GM19328 (cell line): ENCODE measurements around the gene LSM10.

Experiments used
- ATAC-seq: cut with Tn5 transposase; IDR thresholded peaks from one replicate; pipeline ENCODE4 v1.9.1; 2021; ENCODE audit warnings: mild to moderate bottlenecking, moderate library complexity; ENCODE audit not compliant: unreplicated experiment

LSM10 gene

GRCh38 chr1:36411674-36412648 is 14.3 kb upstream of the LSM10 start:
- no peak for ATAC-seq

GRCh38 chr1:36408479-36408878 is 10.8 kb upstream of the LSM10 start:
- no peak for ATAC-seq

GRCh38 chr1:36406440-36406839 is 8.7 kb upstream of the LSM10 start:
- ATAC-seq, result no peak

- ATAC-seq, result no peak
Observed at GRCh38 chr1:36402504-36402890, 4.8 kb upstream of the LSM10 start.

- ATAC-seq, result no peak
Observed at GRCh38 chr1:36401602-36402503, 4.1 kb upstream of the LSM10 start.

GRCh38 chr1:36400825-36401601 is 3.3 kb upstream of the LSM10 start:
- ATAC-seq, result peak; percentile 54

- ATAC-seq, result no peak
Observed at GRCh38 chr1:36400514-36400824, 2.8 kb upstream of the LSM10 start.

GRCh38 chr1:36398370-36398977 is 766 bp upstream of the LSM10 start:
- no peak for ATAC-seq

- no peak for ATAC-seq
Observed at GRCh38 chr1:36397083-36397377, 678 bp downstream of the LSM10 start.

- ATAC-seq, result no peak
Observed at GRCh38 chr1:36396359-36396758, 1.3 kb downstream of the LSM10 start.

- ATAC-seq, result no peak
Observed at GRCh38 chr1:36393686-36394085, 4.0 kb downstream of the LSM10 start.

GRCh38 chr1:36392836-36393235 is 4.9 kb downstream of the LSM10 start:
- ATAC-seq, result no peak

- no peak for ATAC-seq
Observed at GRCh38 chr1:36391271-36391670, 6.4 kb downstream of the LSM10 start.

GRCh38 chr1:36390411-36390810 is 7.3 kb downstream of the LSM10 start:
- no peak for ATAC-seq

GRCh38 chr1:36389999-36390398 is 7.7 kb downstream of the LSM10 start:
- no peak for ATAC-seq

- no peak for ATAC-seq
Observed at GRCh38 chr1:36389261-36389660, 8.4 kb downstream of the LSM10 start.

GRCh38 chr1:36387141-36387949 is 10.4 kb downstream of the LSM10 start:
- ATAC-seq, result no peak

GRCh38 chr1:36386265-36387140 is 11.2 kb downstream of the LSM10 start:
- ATAC-seq, result peak; percentile 38
